ENCODE measurements around the gene FBXL19. TPM values are rescaled to one million over a fixed set of nuclear protein-coding genes. Genes with fewer than 3 reads are reported as not detected.

FBXL19 gene
- total and polyA plus RNA-seq, 9 of the 15 experiments (the other 6 are each of a cell fraction or from before 2014, with no cell fraction given) = 0.13 to 48.0 (median 13.5) TPM; not detected in 1

- intact Hi-C loops (cut with micrococcal nuclease) = no loop called here
- H3K79me2 ChIP-seq (ENCODE audit: control insufficient read depth, insufficient read depth, low read length) = 0 out of 3 replicates have a peak, but pooled peaks cover 4% of the 10 kb centered on the region
- BruUV-seq (replicated peaks) = no TSS peak
- ATAC-seq = peak; percentile 69
- no peak overlapping the region for H3K9ac ChIP-seq (ENCODE audit: insufficient read depth in 1 of 2, low read depth in 2 of 2, low read length in 2 of 2)
- peaks cover 8 to 20% of the 10 kb centered on the region in 2 experiments; a peak in 4 of 5 replicates for H3K4me1 ChIP-seq (replicated peaks in 1 of 2; ENCODE audit: control insufficient read depth in 2 of 2, insufficient read depth in 2 of 2, low read length in 2 of 2)
- H3K9me1 ChIP-seq (ENCODE audit: control insufficient read depth, insufficient read depth, low read length) = no peaks in the 10 kb centered on the region
- WGBS (ENCODE audit: insufficient coverage, low coverage, missing lambda C conversion rate) = 79% methylated on average over 7 of the region's 7 CpGs
- no peak for DNase-seq (ENCODE audit: extremely low read depth in 1 of 4, low spot score in 3 of 4)
- no peak overlapping the region for H3K4me3 ChIP-seq
- no peaks in the 10 kb centered on the region for H3K27me3 ChIP-seq (ENCODE audit: control insufficient read depth in 2 of 2, insufficient read depth in 2 of 2, low read length in 2 of 2)
- H3K9me3 ChIP-seq (replicated peaks; ENCODE audit: control insufficient read depth, insufficient read depth, low read depth, low read length) = no peaks in the 10 kb centered on the region
- ChIA-PET POLR2A (interaction anchor here (0.7 to 1.4 kb wide), 3 partner anchors 10 to 279 kb away, joined by 3 to 4 read pairs (median 3); no protein-coding TSS in a partner anchor), CTCF (ENCODE audit: low intra/inter-chr PET ratio) (interaction anchor here (0.6 kb wide), 1 partner anchor 14 kb away, joined by 3 read pairs; no protein-coding TSS in a partner anchor)
- H4K20me1 ChIP-seq (replicated peaks; ENCODE audit: control insufficient read depth, insufficient read depth, low read length) = peaks cover 5% of the 10 kb centered on the region; the same call in 1 of the 2 replicates
- H3K4me2 ChIP-seq (ENCODE audit: insufficient read depth, low read length) = no peak overlapping the region
- H3K27ac ChIP-seq (ENCODE audit: extremely low read depth, low read depth, low read length) = no peak overlapping the region
- no peak overlapping the region for H2AFZ ChIP-seq (ENCODE audit: low read depth, low read length)
- in situ Hi-C loops (cut with MboI) = loop anchor here (25.0 kb wide), 1 partner anchor 889 kb away; the partner anchor contains the start of gene ZNF267
- H3K36me3 ChIP-seq (ENCODE audit: control insufficient read depth, insufficient read depth, low read length) = peaks cover 92% of the 10 kb centered on the region
- FAIRE-seq = no peak
- TF ChIP-seq THRA (IDR thresholded peaks at IDR 0.05) (no peak), AFF4 (CRISPR knock-in tag; IDR thresholded peaks at IDR 0.05) (no peak), MYNN (IDR thresholded peaks at IDR 0.05) (0 out of 2 replicates have a peak, but pooled peaks have one; percentile 23), MYNN (CRISPR knock-in tag; IDR thresholded peaks at IDR 0.05) (no peak), E2F8 (IDR thresholded peaks at IDR 0.05; ENCODE audit: low read depth, partially characterized antibody) (no peak), CTCF (IDR thresholded peaks at IDR 0.05 in 2 of 3, conservative IDR thresholded peaks at IDR 0.05 in 1 of 3; ENCODE audit: insufficient read depth in 2 of 3, low read depth in 1 of 3, low read length in 3 of 3) (peak; percentile 44 to 88 (median 63)), ZBTB33 (CRISPR knock-in tag; IDR thresholded peaks at IDR 0.05) (peak; percentile 96), BRF1 (IDR thresholded peaks at IDR 0.05; ENCODE audit: borderline replicate concordance, extremely low read depth, insufficient read length) (no peak)
These were observed 49.5 kb downstream of the FBXL19 start for GRCh38 chr16:30972872-30973271.

Data from K562 (cell line).